MM.1S (cell line): ENCODE measurements around the gene FAM120AOS.

Experiments used
- DNase-seq: peaks from one replicate; pipeline ENCODE4 v3.0.0-alpha.2; 2015
- H2AFZ ChIP-seq: fragments of 300-600 bp; sonication (generic); 2 replicates; pipeline ENCODE4 v1.6.0; 2016; ENCODE audit warnings: antibody characterized with exemption, low read length
- H3F3A ChIP-seq: fragments of 300-600 bp; sonication (generic); 2 replicates; pipeline ENCODE4 v1.6.1; 2016; ENCODE audit warnings: mild to moderate bottlenecking, antibody characterized with exemption, low read length, moderate library complexity, mixed read lengths; ENCODE audit not compliant: insufficient read depth
- H3K27ac ChIP-seq: fragments of 300-600 bp; sonication (generic); 2 replicates; pipeline ENCODE4 v1.5.1; 2016; ENCODE audit warnings: mild to moderate bottlenecking, low read length
- H3K27me3 ChIP-seq: fragments of 300-600 bp; sonication (generic); replicated peaks from 2 replicates; pipeline ENCODE4 v1.6.0; 2016; ENCODE audit warnings: low read length; ENCODE audit not compliant: insufficient read depth
- H3K36me3 ChIP-seq: fragments of 300-600 bp; sonication (generic); replicated peaks from 2 replicates; pipeline ENCODE4 v1.6.1; 2016; ENCODE audit warnings: mild to moderate bottlenecking, low read length, mixed read lengths; ENCODE audit not compliant: insufficient read depth
- H3K4me1 ChIP-seq: fragments of 300-600 bp; sonication (generic); 2 replicates; pipeline ENCODE4 v1.6.1; 2016; ENCODE audit warnings: low read length, mixed read lengths
- H3K4me2 ChIP-seq: fragments of 300-600 bp; sonication (generic); 2 replicates; pipeline ENCODE4 v1.6.0; 2016; ENCODE audit warnings: low read depth, low read length
- H3K4me3 ChIP-seq: fragments of 300-600 bp; sonication (generic); 2 replicates; pipeline ENCODE4 v1.5.1; 2016; ENCODE audit warnings: low read length, mixed read lengths
- H3K79me2 ChIP-seq: fragments of 300-600 bp; sonication (generic); 2 replicates; pipeline ENCODE4 v1.6.1; 2016; ENCODE audit warnings: mixed run types, low read length, mixed read lengths
- H3K9ac ChIP-seq: fragments of 300-600 bp; sonication (generic); 2 replicates; pipeline ENCODE4 v1.6.1; 2016; ENCODE audit warnings: low read length, mixed read lengths
- H3K9me2 ChIP-seq: fragments of 300-600 bp; sonication (generic); replicated peaks from 2 replicates; pipeline ENCODE4 v1.6.1; 2016; ENCODE audit warnings: mild to moderate bottlenecking, low read length, mixed read lengths; ENCODE audit not compliant: insufficient read depth
- H3K9me3 ChIP-seq: fragments of 300-600 bp; sonication (generic); replicated peaks from 2 replicates; pipeline ENCODE4 v1.6.1; 2016; ENCODE audit warnings: mild to moderate bottlenecking, low read length, mixed read lengths; ENCODE audit not compliant: insufficient read depth
- H4K20me1 ChIP-seq: fragments of 300-600 bp; sonication (generic); 2 replicates; pipeline ENCODE4 v1.6.1; 2016; ENCODE audit warnings: mild to moderate bottlenecking, low read length, moderate library complexity, mixed read lengths; ENCODE audit not compliant: insufficient read depth
- CTCF ChIP-seq: fragments of 300-600 bp; sonication (generic); IDR thresholded peaks from 2 replicates; pipeline ENCODE4 v1.5.1; 2016; ENCODE audit warnings: antibody characterized with exemption, low read length, mixed read lengths
- EZH2 ChIP-seq: fragments of 300-600 bp; sonication (generic); optimal IDR thresholded peaks from 2 replicates; pipeline ENCODE3; 2017; ENCODE audit warnings: low read depth, mild to moderate bottlenecking, antibody characterized with exemption, low read length, mixed read lengths
- EZH2phosphoT487 ChIP-seq: fragments of 300-600 bp; sonication (generic); IDR thresholded peaks from 2 replicates; pipeline ENCODE4 v1.6.1; 2018; ENCODE audit warnings: antibody characterized with exemption, low read length

FAM120AOS gene

DNA sequence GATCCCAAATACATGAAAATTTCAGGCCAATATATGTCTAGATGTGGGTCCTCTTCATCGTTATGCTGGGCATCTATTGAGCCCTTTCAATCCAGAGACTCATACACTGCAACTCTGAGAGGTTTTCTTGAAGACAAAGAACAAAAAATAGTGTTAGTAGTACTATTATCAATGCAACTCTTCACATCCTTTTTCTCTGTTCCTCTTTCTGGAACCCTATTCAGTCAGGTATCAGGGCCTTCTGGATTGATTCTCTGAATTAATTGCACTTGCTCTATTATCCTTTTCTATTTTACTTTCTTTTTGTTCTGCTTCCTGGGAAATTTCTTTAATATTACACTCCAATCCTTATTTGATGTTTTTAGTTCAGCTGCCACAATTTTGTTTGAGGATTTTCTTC lies 20.4 kb downstream of the FAM120AOS start:
- no peaks in the 10 kb centered on the region for H3K27me3 ChIP-seq
- no peak overlapping the region for H3K4me2 ChIP-seq
- no peak overlapping the region for H3K27ac ChIP-seq
- H3K36me3 ChIP-seq, result no peaks in the 10 kb centered on the region
- H3F3A ChIP-seq, result no peaks in the 10 kb centered on the region
- no peak overlapping the region for H3K4me3 ChIP-seq
- no peak for DNase-seq
- H3K9ac ChIP-seq, result no peak overlapping the region
- TF ChIP-seq CTCF, result no peak
- H3K79me2 ChIP-seq, result no peaks in the 10 kb centered on the region
- H3K9me2 ChIP-seq, result no peaks in the 10 kb centered on the region
- no peaks in the 10 kb centered on the region for H3K9me3 ChIP-seq
- H3K4me1 ChIP-seq, result no peaks in the 10 kb centered on the region
- H2AFZ ChIP-seq, result no peak overlapping the region
- H4K20me1 ChIP-seq, result no peaks in the 10 kb centered on the region

DNA sequence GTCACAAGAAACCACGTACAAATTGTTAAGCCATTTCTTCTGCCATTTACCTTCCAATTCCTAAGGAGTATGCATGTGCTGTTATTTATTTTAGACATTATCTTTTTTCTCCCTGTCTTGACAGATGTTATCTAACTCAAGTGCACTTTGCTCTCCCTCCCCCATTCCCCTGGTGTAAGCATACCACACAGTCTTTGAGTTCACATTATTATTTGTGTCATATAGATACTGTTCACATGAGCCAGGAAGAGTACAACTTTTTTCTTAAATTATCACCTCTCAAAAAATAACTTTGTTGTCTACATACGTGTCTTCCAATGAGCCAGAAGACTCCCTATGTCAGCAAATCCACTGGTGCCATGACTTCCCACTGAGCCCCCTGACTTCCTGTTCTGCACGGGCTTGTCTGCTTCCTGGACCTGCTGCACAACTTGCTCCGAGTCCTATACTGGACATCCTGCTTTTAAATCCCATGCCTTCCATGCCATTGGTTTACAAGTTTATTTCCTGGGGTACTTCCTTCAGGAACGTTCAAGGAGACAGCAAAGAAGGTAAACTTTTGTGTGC lies 21.8 kb downstream of the FAM120AOS start:
- Histone ChIP-seq H3K27ac (no peak overlapping the region), H3K27me3 (no peaks in the 10 kb centered on the region), H3K79me2 (no peaks in the 10 kb centered on the region), H3K36me3 (no peaks in the 10 kb centered on the region), H2AFZ (no peak overlapping the region), H3K9me2 (no peaks in the 10 kb centered on the region), H3K4me2 (no peak overlapping the region), H3K9me3 (no peaks in the 10 kb centered on the region), H3F3A (no peaks in the 10 kb centered on the region), H4K20me1 (no peaks in the 10 kb centered on the region), H3K4me1 (no peaks in the 10 kb centered on the region), H3K9ac (no peak overlapping the region), H3K4me3 (no peak overlapping the region)
- no peak for DNase-seq
- no peak for TF ChIP-seq CTCF
- no peak for TF ChIP-seq EZH2
- no peak for TF ChIP-seq EZH2phosphoT487

- no peaks in the 10 kb centered on the region for H4K20me1 ChIP-seq
- no peaks in the 10 kb centered on the region for H3K9me2 ChIP-seq
- no peaks in the 10 kb centered on the region for H3F3A ChIP-seq
- no peak overlapping the region for H3K4me2 ChIP-seq
- no peaks in the 10 kb centered on the region for H3K36me3 ChIP-seq
- no peak for DNase-seq
- H3K9me3 ChIP-seq, result no peaks in the 10 kb centered on the region
- H3K9ac ChIP-seq, result no peak overlapping the region
- peak; percentile 26 for TF ChIP-seq CTCF
- TF ChIP-seq EZH2phosphoT487, result no peak
- H3K27me3 ChIP-seq, result no peaks in the 10 kb centered on the region
- no peaks in the 10 kb centered on the region for H3K4me1 ChIP-seq
- no peaks in the 10 kb centered on the region for H3K79me2 ChIP-seq
- H3K27ac ChIP-seq, result no peak overlapping the region
- no peak overlapping the region for H2AFZ ChIP-seq
- H3K4me3 ChIP-seq, result no peak overlapping the region
Measured at GRCh38 chr9:93427655-93428379, 25.6 kb downstream of the FAM120AOS start.
